Central memory CD4-positive, alpha-beta T cell (primary cell): Measurements from ENCODE around the gene SALL3.

Experiments used
- DNase-seq: peaks from one replicate; pipeline ENCODE4 v3.0.0; 2022

SALL3 gene

DNA sequence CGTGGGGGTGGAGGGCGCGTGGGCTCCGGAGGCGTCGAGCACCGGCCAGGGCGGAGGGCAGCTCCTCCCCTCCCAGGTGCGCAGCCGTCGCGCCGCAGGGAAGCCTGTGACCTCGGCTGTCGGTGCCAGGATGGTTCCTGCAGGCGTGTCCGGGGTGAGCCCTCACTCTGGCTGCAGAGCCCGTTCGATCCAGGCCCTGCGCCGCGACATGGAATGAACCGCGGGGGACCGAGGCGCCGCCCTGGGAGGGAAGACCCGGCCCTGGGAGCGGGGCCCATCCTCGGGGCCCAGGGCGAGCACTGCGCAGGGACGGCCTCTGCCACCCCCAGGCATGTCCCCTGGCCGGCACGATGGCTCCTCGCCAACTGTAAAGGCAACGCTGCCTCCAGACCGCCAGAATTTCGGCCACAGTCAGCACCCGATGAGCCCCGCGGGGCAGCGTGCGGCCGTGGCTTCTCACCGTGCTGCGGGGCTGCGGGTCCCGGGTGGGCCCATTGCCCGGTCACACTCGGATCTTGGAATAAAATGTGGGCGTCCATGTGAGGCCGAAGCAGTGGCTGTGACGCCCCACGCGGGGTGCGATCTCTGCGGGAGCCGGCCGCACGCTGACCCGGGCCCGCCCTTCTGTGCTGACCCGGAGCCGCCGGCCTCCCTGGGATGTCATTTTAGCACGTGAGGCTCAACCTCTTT lies 26.6 kb downstream of the SALL3 start:
- no peak for DNase-seq

GRCh38 chr18:79007440-79007839 lies 27.8 kb downstream of the SALL3 start:
- no peak for DNase-seq

GRCh38 chr18:79008356-79008940 lies 28.8 kb downstream of the SALL3 start:
- no peak for DNase-seq

GRCh38 chr18:79010802-79011201 lies 31.2 kb downstream of the SALL3 start:
- DNase-seq = peak; percentile 19

DNA sequence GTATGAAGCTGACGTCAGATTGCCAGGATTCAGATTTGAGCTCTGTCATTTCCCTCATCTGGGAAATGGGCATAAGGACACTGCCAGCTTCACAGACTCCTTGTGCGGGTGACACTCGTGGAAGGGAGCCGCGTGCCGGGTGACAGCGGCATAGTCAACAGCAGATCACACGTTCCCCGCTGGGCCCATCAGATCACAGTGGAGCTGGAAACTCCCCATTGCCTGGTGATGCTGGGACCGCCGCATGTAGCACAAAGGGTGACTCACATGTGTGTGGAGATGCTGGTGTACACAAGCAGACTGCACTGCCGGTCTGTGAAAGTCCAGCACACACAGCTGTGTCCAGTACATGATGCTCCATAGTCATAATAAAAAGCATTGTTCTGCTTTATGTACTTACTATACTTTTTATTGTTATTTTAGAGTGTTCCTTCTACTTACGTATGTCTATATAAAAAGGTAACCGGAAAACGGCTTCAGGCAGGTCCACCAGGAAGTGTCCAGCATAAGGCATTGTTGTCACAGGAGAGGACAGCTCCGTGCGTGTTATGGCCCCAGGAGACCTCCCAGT lies 31.8 kb downstream of the SALL3 start:
- DNase-seq = peak; percentile 15

DNA sequence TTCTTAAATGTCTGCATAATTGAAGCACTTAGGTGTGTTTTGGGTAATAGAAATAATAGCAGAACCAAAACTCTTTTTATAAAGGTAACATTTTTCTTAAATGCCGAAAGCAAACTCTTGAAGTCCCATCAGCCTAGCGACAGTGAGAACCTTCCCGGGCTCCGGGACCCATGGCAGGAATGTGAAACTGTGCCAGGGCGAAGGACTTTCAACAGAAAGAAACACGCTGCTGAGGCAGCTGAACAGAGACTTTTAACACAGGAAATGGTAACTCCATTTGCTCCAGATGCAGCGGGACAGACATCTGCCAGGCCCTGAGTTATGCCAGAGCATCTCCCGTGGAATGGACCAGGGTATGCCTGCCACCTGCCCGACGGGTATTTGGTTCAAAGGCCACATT lies 34.3 kb downstream of the SALL3 start:
- DNase-seq = no peak

DNA sequence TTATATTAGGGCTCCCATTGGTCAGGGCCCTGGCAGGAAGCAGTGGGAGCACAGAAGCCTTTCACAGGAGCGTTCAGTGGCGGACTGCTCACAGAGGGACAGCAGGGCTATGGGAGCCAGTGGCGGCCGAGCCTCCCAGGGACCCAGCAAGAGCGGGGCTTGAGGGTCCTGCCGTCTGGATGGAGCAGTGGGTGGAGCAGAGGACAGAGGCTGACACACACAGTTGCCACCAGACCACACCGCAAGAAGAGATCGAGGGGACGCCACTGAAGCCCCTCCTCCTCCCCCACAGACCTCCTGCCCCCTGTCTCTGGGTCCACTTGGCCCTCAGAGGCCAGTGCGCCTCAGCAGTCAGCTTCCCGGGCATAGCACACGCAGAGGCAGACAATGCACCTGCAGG lies 39.3 kb downstream of the SALL3 start:
- no peak for DNase-seq

- DNase-seq = no peak
These were observed 40.3 kb downstream of the SALL3 start for GRCh38 chr18:79019881-79020280.

- no peak for DNase-seq
These were observed 43.0 kb downstream of the SALL3 start for GRCh38 chr18:79022603-79023002.

DNA sequence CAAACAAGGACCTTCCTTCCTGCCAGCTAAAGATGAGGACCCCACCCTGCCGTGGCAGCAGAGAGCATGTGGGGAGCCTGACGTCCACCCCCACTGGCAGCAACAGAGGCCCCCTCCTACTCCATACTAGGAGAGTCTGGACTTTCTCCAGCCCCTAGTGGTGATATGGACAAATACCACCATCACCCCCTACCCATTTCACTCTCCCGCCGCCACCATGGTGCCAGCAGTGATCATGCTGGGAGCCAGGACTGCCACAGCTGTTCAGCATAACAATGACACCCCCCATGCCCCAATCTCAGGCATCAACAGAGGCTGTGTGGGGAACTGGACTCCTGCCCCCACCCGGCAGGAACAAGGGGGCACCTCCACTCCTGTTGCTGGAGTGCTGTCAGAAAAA lies 46.9 kb downstream of the SALL3 start:
- no peak for DNase-seq

DNA sequence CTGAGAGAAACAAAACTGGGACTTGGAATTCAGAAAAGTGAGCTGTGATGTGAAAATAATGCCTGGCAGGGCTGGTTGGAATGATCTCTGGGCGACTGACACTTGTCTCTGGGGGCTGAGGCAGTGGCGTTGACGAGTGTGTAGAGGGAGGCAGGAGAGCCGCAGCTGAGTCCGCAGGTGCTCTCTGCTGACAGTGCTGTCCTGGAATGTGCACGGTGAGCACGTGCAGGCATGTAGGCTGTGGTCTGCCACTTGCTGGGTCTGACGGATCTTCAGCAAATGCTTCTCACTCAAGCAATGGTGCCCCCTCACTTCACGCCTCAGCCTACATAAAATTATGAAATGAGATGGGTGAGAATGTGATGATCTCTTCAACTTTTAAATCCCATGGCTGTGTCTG lies 51.1 kb downstream of the SALL3 start:
- DNase-seq = no peak

DNA sequence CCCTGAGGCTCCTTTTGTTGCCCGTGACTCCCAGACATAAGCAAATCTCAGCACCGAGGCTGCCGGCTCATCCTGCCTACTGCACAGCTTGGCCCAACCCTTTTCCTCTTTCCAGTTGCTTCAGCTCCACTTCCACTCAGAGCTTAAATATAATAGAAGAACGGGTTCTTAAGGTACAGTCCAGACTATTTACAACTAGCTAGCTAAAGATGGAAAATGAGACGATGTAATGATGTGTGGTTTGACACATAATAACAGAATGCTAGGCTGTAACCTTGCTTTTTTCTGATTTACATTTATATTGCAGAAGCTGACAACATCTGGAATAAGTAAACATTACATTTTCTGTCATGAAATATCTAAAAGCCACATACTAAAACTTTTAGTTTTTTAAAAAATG lies 62.7 kb downstream of the SALL3 start:
- DNase-seq = no peak

GRCh38 chr18:79043288-79043687 lies 63.7 kb downstream of the SALL3 start:
- DNase-seq = no peak

DNA sequence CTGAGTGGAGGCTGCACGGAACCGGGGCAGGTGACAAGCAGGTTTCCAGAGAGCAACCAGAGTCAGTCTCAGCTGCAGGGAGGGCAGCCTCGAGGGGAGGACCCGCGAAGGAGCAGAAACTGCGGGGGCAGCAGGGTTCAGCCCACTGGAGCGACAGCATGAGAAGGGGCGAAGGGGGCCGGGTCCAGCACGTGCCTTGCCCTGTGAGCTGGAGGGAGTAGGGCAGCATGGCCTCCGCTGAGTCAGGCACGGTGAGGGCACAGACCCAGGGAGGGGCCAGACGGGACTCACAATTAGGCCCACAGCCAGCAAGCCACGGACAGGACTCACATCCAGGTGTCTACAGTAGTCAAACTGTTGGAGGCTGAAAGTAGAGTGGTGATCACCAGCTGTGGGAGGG lies 66.9 kb downstream of the SALL3 start:
- DNase-seq = no peak

DNA sequence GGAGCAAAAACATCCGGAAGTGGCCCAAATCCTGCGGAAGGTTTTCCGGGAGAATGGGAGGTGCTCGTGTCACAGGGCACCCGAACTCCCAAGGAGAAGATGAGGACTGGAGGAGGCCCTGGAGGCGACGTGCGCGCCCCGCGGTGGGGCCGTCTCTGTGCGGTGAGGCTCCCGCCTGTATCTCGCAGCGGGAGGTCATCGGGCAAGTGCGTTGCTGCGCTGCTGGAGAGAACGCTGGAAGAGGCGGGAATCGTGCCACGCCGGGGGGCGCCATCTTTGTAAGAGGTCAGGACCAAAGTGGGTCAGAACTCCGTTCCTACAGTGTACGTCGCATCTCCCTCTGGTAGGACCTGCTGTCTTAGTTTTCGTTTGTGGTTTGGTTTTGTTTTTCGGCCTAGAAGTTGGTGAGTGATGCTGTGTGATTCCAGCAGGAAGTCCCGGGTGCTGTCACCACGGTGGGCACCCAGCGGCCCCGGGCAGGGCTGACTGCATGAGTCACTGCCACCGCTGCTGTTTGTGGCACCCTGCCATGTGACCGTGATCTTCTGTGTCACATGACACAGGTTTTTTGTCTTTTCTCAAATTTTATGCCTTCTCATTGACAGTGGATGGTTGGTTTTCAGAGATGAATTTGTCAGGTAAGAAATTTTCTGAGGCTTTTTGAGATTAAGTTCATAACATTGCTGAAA lies 68.1 kb downstream of the SALL3 start:
- no peak for DNase-seq

- DNase-seq = no peak
These were observed 68.6 kb downstream of the SALL3 start for GRCh38 chr18:79048245-79048632.

DNA sequence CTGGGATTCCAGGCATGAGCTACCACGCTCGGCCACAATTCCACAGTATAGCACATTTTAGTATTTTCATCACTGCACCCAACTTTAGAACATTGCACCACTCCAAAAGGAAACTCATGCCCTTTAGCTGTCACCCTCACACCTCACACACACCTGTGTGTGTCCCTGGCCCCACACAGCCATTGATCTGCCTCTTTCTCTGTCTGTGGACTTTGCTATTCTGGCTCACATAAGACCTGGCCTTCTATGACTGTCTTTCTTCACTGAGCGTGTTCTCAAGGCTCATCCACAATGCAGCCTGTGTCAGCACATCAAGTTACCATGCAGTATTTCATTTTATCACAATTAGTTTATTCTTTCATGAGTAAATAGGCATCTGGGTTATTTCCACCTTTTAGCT lies 69.9 kb downstream of the SALL3 start:
- no peak for DNase-seq
